OCI-LY1 (cell line): ENCODE results near the gene MAP3K6.

Experiments
- EZH2 ChIP-seq: fragments of 200-600 bp; sonication (generic), shearing (Covaris generic); IDR thresholded peaks from 2 replicates; pipeline ENCODE4 v1.8.0; 2017; ENCODE audit warnings: borderline replicate concordance, mixed run types, mild to moderate bottlenecking, antibody characterized with exemption, low read length, moderate library complexity, mixed read lengths
- TF ChIP-seq, protein P1 (sequence below): fragments of 200-600 bp; sonication (generic), shearing (Covaris generic); IDR thresholded peaks from 2 replicates; pipeline ENCODE4 v1.5.1; 2017; ENCODE audit warnings: mild to moderate bottlenecking, antibody characterized with exemption, low read length, moderate library complexity, mixed read lengths

GRCh38 chr1:27403931-27404330 is 37.2 kb upstream of the MAP3K6 start:
- TF ChIP-seq, protein P1, sequence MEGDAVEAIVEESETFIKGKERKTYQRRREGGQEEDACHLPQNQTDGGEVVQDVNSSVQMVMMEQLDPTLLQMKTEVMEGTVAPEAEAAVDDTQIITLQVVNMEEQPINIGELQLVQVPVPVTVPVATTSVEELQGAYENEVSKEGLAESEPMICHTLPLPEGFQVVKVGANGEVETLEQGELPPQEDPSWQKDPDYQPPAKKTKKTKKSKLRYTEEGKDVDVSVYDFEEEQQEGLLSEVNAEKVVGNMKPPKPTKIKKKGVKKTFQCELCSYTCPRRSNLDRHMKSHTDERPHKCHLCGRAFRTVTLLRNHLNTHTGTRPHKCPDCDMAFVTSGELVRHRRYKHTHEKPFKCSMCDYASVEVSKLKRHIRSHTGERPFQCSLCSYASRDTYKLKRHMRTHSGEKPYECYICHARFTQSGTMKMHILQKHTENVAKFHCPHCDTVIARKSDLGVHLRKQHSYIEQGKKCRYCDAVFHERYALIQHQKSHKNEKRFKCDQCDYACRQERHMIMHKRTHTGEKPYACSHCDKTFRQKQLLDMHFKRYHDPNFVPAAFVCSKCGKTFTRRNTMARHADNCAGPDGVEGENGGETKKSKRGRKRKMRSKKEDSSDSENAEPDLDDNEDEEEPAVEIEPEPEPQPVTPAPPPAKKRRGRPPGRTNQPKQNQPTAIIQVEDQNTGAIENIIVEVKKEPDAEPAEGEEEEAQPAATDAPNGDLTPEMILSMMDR = no peak
- no peak for TF ChIP-seq EZH2
